ENCODE data around the gene KATNAL2. TPM values are rescaled to one million over a fixed set of nuclear protein-coding genes. Genes with fewer than 3 reads are reported as not detected.
"Not testable (repeated sequence)": the region's sequence is repeated elsewhere in the genome, so short reads cannot be mapped to it uniquely, and the experiment has no call there.

KATNAL2 gene
- total RNA-seq, 1 donor from 2014 or later: 0.47 TPM

DNA sequence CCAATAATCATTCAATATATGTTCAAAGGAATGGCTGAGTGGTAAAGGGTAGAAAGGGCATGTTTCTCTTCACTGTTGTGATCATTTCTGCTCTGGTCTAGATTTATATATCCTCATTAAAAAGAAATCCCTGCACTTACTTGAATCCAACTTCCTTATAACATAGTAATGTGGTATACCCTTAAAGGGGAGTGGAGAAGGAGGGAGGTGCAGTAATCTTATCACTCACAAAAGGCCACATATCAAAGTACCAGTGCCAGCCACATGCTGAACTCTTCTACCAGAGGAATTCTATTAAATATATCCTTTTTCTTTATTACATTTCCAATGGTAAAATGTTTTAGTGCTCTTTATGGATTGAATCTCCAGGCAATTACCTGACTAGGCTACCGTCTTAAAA lies 3.3 kb downstream of the KATNAL2 start:
- intact Hi-C loops (cut with micrococcal nuclease): no loop called here

DNA sequence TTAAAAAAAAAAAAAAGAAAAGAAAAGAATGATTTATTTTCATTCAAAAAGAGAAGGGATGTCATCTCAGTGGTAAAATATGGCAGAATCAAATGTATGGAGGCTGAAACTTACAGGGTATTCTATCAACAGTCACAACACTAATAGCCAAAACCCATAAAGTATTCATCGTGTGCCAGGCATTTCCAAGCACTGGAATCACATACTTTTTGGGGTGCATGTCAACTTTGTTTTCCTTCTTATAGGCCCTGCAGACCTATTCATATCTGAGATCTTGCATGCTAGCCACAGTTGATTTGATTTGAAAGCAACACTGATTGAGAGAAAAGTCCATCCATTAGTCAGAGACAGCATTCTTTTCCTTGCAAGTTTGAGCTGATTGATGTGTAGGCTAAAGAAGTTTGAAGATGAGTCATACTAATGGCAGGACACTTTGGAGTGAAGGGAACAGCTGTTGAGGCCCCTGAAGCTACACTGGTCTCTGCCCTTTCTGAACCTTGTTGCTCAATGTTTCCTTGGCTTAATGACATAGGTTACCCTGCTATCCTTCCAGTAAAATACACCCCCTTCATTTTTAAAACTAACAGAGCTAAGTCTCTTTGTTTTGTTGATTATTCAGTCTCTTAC lies 22.0 kb downstream of the KATNAL2 start:
- intact Hi-C loops (cut with micrococcal nuclease): no loop called here

- intact Hi-C loops (cut with micrococcal nuclease): no loop called here
Observed at GRCh38 chr18:46939998-46940571, 22.7 kb downstream of the KATNAL2 start.

- intact Hi-C loops (cut with micrococcal nuclease): no loop called here
Observed at GRCh38 chr18:46942646-46943045, 25.2 kb downstream of the KATNAL2 start.

GRCh38 chr18:46946656-46947282 lies 29.4 kb downstream of the KATNAL2 start:
- intact Hi-C loops (cut with micrococcal nuclease): loop anchor here (1.0 kb wide), 1 partner anchor 29 kb away; the partner anchor contains the start of genes KATNAL2 and PIAS2

DNA sequence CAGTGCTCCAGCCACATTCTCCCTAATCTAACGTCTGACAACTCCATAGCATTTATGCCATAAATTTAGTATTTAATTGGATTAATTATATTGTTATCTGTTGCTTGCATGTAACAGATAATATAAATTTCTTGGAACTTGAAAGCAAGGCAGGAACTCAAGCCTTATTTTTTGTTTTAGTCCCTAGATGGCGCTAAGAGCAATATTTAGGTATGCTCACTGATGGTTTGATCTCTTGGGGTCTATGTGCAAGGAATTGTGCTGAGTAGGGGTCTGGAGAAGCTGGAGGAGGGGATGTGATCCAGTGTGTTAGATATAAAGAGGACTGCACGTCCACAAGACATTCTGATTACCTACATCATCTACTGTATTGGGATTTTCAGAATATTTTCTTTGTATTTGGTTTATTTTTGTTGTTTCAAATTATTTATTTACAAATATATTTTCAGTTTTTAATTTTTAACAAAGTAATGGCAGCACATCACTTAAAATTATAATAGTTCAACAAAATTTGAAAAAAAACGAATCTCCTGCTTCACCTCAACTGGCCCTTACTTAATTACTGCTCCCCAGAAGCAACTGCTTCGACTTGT lies 32.8 kb downstream of the KATNAL2 start:
- intact Hi-C loops (cut with micrococcal nuclease): no loop called here

- intact Hi-C loops (cut with micrococcal nuclease): no loop called here
Observed at GRCh38 chr18:46953195-46953594, 35.8 kb downstream of the KATNAL2 start.

GRCh38 chr18:46958209-46958608 lies 40.8 kb downstream of the KATNAL2 start:
- intact Hi-C loops (cut with micrococcal nuclease): no loop called here

GRCh38 chr18:46963656-46964578 lies 46.5 kb downstream of the KATNAL2 start:
- intact Hi-C loops (cut with micrococcal nuclease): not testable (repeated sequence)

- intact Hi-C loops (cut with micrococcal nuclease): not testable (repeated sequence)
Observed at GRCh38 chr18:46964579-46965293, 47.3 kb downstream of the KATNAL2 start.

DNA sequence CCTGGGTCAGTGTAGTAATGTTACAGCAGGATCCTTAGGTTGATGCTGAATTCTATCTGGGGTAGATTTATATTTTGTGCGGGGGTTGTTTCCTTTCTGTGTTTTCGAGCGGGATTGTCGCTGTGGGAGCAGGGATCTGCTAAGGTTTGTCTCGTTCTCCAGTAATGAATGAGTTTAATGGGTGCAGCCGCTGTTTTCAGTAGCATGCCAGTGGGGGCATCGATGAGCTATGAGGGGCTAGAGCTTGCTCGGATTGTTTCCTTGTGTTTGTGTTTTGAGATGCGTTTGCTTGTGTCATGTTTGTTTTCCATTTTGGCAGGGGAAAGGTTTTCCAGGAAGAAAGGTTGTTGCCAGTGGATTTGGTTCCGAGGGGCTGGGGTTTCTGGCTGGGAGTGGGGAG lies 48.9 kb downstream of the KATNAL2 start:
- intact Hi-C loops (cut with micrococcal nuclease): not testable (repeated sequence)

DNA sequence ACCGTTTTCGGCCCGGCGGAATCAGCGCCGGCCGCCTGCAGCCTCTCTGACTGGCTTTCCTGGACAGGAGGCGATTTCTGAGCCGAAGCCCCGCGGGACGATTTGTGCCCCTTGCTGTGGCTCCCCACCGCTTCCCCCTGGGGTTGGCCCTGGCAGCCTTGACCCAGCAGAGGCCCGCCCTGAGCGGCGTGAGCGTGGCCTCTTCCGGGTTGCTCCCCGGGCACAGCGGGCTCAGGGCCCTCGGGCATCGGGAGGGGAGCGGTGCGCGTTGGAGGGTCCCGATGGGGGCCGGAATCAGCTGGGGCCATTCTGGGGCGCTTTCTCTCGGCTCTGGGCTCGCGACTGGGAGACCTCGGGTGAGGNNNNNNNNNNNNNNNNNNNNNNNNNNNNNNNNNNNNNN lies 52.1 kb downstream of the KATNAL2 start:
- intact Hi-C loops (cut with micrococcal nuclease): not testable (repeated sequence)

DNA sequence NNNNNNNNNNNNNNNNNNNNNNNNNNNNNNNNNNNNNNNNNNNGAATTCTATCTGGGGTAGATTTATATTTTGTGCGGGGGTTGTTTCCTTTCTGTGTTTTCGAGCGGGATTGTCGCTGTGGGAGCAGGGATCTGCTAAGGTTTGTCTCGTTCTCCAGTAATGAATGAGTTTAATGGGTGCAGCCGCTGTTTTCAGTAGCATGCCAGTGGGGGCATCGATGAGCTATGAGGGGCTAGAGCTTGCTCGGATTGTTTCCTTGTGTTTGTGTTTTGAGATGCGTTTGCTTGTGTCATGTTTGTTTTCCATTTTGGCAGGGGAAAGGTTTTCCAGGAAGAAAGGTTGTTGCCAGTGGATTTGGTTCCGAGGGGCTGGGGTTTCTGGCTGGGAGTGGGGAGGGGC lies 102.5 kb downstream of the KATNAL2 start:
- intact Hi-C loops (cut with micrococcal nuclease): not testable (repeated sequence)

DNA sequence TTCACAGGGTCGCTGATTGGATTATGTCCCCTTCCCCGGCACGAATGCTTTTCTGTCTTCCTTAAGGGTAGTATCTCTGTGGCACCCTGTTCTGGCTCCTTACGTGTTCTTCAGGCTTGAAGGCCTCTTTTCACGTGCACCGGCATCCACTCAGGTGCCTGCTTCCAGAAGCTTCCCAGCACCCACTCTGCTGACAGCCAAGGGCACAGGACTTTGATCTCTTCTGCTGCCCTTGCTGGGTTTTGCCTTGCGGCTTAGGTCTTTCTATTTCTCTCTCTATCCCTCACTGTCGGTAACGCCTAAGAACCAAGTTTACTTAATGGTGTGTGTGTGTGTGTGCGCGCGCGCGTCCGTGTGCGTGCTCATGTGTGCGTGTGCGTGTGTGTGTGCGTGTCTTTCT lies 103.4 kb downstream of the KATNAL2 start:
- intact Hi-C loops (cut with micrococcal nuclease): not testable (repeated sequence)

DNA sequence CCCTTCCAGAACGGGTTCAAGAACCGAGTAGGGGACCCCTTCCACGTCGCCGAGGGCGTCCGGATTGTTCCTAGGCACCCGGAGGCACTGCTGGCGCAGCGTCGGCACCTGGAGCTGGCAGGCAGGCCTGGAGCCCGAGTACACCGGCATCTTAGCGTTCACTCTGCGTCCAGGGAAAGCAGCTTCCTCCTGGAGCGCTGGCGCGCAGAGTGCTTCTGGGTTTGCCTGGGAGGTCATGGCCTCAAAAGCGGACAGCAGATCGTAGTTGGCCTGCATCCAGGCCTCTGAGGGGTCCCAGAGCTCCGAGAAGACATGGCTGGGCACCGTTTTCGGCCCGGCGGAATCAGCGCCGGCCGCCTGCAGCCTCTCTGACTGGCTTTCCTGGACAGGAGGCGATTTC lies 105.4 kb downstream of the KATNAL2 start:
- intact Hi-C loops (cut with micrococcal nuclease): not testable (repeated sequence)

DNA sequence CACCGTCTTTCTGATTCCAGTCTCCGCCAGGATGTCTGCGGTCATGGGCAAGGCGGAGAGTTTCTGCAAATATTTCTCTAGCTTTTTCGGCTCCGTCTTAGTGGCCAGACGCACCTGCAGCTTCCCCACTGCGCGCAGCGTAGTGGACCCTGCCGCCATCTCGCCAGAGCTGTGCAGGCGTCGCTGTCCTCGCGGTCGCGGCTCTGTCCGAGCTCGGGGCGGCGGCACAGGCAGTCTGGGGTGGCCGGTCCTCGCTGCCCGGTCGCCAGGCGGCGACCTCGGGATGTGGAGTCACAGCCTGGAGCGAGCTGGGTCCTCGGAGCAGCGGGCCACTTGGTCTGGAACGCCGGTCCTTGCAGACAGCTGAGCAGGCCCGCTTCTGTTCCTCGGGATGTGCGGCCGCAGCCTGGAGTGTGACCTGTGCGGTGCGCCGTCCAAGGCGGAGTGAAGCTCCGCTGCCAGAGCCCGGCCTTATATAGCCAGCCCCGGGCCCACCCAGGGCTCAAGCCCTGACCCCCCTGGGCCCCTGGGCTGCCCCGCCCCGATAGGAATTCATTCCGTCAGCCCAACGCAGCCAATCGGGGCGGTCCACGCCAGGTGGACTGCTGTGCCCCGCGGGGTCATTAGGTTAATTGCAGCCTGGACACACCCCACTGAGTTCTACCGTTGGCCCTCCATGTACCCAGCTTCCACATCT lies 106.5 kb downstream of the KATNAL2 start:
- intact Hi-C loops (cut with micrococcal nuclease): not testable (repeated sequence)

GRCh38 chr18:47025557-47026174 lies 108.3 kb downstream of the KATNAL2 start:
- intact Hi-C loops (cut with micrococcal nuclease): not testable (repeated sequence)

DNA sequence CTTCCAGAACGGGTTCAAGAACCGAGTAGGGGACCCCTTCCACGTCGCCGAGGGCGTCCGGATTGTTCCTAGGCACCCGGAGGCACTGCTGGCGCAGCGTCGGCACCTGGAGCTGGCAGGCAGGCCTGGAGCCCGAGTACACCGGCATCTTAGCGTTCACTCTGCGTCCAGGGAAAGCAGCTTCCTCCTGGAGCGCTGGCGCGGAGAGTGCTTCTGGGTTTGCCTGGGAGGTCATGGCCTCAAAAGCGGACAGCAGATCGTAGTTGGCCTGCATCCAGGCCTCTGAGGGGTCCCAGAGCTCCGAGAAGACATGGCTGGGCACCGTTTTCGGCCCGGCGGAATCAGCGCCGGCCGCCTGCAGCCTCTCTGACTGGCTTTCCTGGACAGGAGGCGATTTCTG lies 111.3 kb downstream of the KATNAL2 start:
- intact Hi-C loops (cut with micrococcal nuclease): not testable (repeated sequence)

DNA sequence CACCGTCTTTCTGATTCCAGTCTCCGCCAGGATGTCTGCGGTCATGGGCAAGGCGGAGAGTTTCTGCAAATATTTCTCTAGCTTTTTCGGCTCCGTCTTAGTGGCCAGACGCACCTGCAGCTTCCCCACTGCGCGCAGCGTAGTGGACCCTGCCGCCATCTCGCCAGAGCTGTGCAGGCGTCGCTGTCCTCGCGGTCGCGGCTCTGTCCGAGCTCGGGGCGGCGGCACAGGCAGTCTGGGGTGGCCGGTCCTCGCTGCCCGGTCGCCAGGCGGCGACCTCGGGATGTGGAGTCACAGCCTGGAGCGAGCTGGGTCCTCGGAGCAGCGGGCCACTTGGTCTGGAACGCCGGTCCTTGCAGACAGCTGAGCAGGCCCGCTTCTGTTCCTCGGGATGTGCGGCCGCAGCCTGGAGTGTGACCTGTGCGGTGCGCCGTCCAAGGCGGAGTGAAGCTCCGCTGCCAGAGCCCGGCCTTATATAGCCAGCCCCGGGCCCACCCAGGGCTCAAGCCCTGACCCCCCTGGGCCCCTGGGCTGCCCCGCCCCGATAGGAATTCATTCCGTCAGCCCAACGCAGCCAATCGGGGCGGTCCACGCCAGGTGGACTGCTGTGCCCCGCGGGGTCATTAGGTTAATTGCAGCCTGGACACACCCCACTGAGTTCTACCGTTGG lies 112.4 kb downstream of the KATNAL2 start:
- intact Hi-C loops (cut with micrococcal nuclease): not testable (repeated sequence)

All from T-helper 1 cell treated with Interleukin-12 subunit alpha and Interleukin-12 subunit beta and Interleukin-4 antibody, amounts not matched to agents 30 ng/mL and 1 ng/mL, for 36 hours (primary cell).